ENCODE measurements around the gene LMAN1L.

The LMAN1L gene

DNA sequence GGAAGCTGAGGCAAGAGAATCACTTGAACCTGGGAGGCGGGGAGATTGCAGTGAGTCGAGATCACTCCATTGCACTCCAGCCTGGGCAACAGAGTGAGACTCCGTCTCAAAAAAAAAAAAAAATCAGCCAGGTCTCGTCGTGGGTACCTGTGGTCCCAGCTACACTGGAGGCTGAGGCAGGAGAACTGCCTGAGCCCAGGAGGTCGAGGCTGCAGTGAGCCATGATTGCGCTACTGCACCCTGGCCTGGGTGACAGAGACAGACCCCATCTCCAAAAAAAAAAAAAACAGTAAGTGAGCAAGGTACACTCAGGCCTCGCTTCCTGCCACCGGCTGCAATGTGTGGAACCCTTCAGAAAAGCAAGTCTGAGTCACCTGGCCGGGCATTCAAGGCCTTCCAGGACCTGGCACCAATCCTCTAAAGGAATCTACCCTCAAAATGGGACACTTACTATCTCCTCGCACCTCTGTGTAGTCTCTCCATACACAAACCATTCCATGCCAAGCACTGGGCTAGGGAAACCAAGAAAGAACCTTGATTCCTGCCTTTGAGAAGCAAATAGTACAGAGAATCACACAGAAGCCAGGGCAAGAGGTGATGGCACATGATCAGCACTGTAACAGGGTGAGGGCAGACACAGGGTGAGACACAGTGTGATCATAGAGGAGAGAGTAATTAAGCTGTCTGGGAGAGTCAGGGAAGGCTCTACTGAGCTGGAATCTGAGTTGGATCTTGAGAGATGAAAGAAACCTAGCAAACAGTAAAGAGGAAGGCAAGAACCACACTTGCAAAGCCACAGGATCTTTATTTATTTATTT is 50.8 kb downstream of the LMAN1L start:
- DNase-seq, result no peak

GRCh38 chr15:74864296-74864695 is 51.7 kb downstream of the LMAN1L start:
- no peak for DNase-seq

GRCh38 chr15:74865316-74865715 is 52.7 kb downstream of the LMAN1L start:
- DNase-seq, result no peak

GRCh38 chr15:74866090-74866489 is 53.5 kb downstream of the LMAN1L start:
- DNase-seq, result peak; percentile 41

GRCh38 chr15:74867466-74868038 is 54.9 kb downstream of the LMAN1L start:
- DNase-seq, result no peak

GRCh38 chr15:74868059-74868458 is 55.4 kb downstream of the LMAN1L start:
- no peak for DNase-seq

DNA sequence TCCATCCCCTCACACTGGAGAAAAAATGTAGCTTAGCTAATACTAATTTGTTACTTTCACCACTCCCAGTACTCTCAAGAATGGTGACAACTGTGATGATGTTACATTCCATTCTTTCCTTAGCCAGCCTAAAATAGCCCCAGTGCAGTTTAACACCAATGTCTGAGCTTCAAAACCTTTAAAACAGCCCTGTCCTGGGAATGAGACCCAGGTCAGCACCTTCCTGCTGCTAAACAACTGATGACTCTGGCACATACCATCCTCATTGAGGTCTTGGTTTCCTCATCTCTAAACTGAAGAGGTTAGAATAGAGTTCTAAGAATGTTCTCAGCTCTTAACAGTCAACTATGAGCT is 56.7 kb downstream of the LMAN1L start:
- DNase-seq, result no peak

- DNase-seq, result no peak
Measured at GRCh38 chr15:74869726-74870407, 57.2 kb downstream of the LMAN1L start.

DNA sequence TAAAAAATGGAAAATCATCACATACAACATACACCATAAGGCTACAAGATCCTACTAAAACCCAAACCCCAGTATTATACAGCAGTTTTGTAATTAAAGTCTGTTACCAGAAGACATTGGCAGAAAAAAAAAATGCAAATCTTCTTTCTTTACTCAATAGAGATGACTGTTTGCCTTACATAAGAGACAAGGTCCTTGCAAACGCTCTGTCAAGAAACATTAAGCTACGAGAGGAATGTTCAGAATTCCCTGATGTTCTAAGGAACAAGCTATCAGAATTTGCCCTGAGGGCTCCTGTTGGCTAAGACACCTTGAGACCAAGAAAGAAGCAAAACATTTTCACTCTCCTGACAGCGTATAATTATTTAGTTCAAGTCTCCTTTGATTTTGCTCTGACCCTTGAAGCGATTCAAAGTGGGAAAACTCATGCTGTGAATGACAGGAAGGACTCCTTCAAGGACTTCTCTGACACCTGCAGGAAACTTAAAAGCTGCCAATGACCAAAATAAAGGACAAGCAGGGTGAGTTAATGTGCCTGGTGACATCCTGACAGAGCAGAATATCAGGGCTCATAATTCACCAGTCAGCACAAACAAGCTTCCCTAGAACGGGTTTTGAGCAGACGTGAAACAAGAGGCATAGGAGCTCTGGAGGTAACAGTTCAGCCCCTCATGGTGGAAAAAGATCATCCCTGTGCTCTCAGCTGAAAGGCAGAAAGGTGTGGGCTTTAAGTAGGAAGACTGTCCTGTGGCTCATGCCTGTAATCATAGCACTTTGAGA is 58.0 kb downstream of the LMAN1L start:
- no peak for DNase-seq

DNA sequence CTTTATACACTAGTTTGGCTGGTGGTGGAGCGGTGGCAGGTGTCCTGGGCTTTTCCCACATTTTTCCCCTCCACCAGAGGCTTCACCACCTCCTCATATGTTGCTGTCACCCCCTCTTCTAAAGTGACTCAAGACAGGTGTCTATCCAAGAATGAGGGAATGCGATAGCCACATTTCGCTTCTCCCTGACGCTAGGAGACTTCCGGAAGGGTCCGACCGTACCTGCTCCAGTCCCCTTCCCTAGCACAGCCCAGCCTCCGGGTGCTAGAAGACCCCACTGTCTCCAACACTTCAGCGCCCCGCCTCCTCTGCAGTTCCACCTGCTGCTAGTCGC is 60.0 kb downstream of the LMAN1L start:
- no peak for DNase-seq

GRCh38 chr15:74873036-74873755 is 60.6 kb downstream of the LMAN1L start, which contains the start of gene SCAMP2:
SCAMP2 (minus strand) TSS chr15:74873365; CDS start chr15:74873255, 110 bp downstream.
- DNase-seq, result peak; percentile 94

DNA sequence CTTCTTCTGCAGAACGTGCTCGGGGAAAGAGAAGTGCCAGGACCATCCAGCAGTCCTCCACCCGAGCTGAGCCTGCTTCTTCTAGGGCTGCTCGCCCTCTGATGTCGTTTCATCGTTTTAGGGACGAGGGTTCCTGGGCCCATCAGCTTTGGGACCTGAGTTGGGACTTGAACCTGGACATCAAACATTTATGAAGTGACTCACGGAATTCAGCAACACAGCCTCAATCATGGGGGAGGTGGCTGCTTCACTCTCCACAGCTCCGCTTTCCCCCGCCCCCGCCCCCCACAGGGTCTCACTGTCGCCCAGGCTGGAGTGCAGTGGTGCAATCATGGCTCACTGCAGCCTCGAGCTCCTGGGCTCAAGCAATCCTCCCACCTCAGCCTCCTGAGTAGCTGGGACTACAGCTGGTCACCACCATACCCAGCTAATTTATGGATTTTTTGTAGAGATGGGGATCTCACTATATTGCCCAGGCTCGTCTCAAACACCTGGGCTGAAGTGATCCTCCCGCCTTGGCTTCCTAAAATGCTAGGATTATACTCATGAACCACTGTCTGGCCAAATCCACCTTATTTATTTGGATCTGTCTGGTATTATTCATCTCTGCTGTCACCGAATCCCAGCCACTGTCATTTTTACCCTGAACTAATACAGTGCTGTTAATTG is 61.3 kb downstream of the LMAN1L start:
- DNase-seq, result peak; percentile 50
